Activated CD4-positive, alpha-beta T cell treated with anti-CD3 and anti-CD28 coated beads for 36 hours (primary cell): ENCODE data around the gene CHST11. TPM values are rescaled to one million over a fixed set of nuclear protein-coding genes. Genes with fewer than 3 reads are reported as not detected.
A peak's percentile ranks its signal among the peaks of the same experiment; 100 is the strongest.

Experiments
- ATAC-seq: fragments of 200-7000 bp; cut with Tn5 transposase; one replicate; pipeline ENCODE4 v1.10.0; 2021; ENCODE audit warnings: mild to moderate bottlenecking, moderate library complexity
- CTCF ChIA-PET: fragments of 350-600 bp; sonication (Branson Sonifier 250); formaldehyde crosslinking; loops from one replicate; lab custom pipeline; 2021; ENCODE audit warnings: antibody characterized with exemption; lab: Charles Lee
- POLR2A ChIA-PET: fragments of 350-600 bp; sonication (Branson Sonifier 250); formaldehyde crosslinking; loops from one replicate; lab custom pipeline; 2021; ENCODE audit warnings: antibody characterized with exemption, inconsistent platforms; lab: Charles Lee
- DNase-seq: peaks from one replicate; pipeline ENCODE4 v3.0.0-alpha.2; 2020
- H3K27ac Mint-ChIP-seq: one replicate; pipeline ENCODE4 v1.8.0; 2021; ENCODE audit warnings: mixed read lengths
- H3K27me3 Mint-ChIP-seq: one replicate; pipeline ENCODE4 v1.8.0; 2021; ENCODE audit warnings: mixed read lengths
- H3K36me3 Mint-ChIP-seq: one replicate; pipeline ENCODE4 v1.8.0; 2021; ENCODE audit warnings: low read depth, mixed read lengths
- H3K4me1 Mint-ChIP-seq: one replicate; pipeline ENCODE4 v1.8.0; 2021; ENCODE audit warnings: mixed read lengths
- H3K4me3 Mint-ChIP-seq: one replicate; pipeline ENCODE4 v1.8.0; 2021; ENCODE audit warnings: mild to moderate bottlenecking, moderate library complexity, mixed read lengths
- H3K9me3 Mint-ChIP-seq: one replicate; pipeline ENCODE4 v1.8.0; 2021; ENCODE audit warnings: low read depth, mixed read lengths
- intact Hi-C, 2 experiments: fragments of 100-400 bp; cut with DNase I in 1 of 2; cut with micrococcal nuclease in 1 of 2; formaldehyde crosslinking; loops; one replicate each; pipeline versions ENCODE4 v1.14.2 to v1.15.1; 2022 to 2024; cut with DNase I, micrococcal nuclease
- total RNA-seq, 2 experiments: library from RNA; stranded (reverse); gene quantifications; one replicate each; pipeline ENCODE4 v1.2.3, GENCODE V29; 2021

The CHST11 gene
- total RNA-seq, 2 experiments from 2014 or later: 33.3 to 33.6 TPM

DNA sequence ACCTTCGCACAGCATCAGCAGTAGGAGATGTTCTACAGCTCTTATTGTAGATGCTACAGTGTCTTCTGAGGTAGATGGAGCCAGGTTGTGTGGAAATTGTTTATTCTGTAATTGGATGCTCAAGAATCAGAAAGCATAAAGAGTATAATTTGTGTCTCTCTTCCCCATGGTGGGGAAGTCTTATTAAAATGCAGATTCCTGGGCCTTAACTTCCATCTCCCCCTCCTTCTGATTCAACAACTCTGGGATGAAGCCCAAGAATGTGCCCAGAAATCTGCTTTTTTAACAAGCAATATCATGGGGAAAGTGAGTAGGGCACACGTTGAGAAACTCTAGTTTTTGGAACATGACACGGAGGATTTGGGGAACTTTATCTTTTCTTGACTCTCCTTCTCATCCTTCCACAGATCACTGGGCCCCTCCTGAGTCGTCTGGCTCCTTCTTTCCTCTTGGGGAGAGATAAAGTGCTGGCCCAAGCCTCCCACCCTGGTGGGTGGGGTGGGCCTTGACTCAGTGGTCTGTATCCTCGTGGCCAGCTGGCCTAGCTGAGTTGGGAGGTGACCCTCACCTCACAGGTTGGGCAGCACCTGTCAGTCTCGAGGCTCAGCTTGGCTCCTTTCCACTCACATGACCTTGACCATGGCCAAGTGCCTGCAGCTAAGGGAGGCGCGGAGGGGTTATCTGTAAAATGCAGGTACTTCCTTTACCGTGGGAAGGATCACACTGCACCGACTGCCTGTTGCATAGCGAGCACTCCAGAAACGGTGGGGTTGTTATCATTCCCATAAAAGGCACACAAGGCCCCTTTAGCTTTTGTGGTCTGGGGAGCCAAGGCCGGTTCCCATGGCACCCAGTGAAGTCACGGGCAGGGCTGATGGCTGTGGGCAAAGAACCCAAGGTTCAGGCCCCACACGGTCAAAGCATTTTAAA is 141.9 kb downstream of the CHST11 start:
- peaks cover 22% of the 10 kb centered on the region for H3K4me1 Mint-ChIP-seq
- intact Hi-C loops: no loop called here

DNA sequence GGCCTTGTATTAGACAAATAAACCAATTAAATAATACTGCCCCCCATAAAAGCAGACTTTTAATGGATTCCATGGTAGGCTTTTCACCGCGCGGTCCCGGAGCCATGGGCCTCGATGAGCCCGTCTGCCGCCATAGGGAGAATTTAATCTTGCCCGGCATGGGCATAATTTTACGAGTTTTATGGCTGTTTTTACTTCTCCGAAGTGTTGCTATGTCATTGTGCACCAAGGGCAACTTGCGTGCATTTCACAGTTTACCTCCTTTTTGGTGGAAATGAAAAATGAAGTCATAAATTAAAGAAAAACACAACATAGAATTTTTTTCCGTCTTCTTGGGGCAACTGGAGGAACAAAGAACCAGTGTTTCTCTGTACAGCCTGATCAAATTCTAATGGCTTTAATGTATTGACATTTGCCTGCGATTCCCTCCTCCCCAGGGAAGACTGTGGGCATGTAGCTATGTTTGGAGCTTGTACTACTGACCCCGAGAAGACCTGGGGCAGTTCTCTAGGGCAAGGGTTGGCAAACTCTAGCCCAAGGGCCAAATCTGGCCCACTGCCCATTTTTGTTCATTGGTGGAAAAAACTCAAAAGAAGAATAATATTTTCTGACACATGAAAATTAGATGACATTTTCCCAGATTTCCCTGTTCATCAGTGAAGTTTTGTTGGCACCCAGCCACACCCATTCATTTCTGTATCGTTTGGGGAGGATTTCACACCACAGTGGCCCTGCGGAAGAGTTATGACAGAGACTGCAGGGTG is 142.7 kb downstream of the CHST11 start:
- Mint-ChIP-seq H3K4me3 (no peak overlapping the region), H3K27ac (no peak overlapping the region), H3K4me1 (peaks cover 31% of the 10 kb centered on the region), H3K27me3 (no peaks in the 10 kb centered on the region), H3K9me3 (no peaks in the 10 kb centered on the region), H3K36me3 (peaks cover 5% of the 10 kb centered on the region)
- CTCF ChIA-PET: interaction anchor here (0.6 kb wide), 1 partner anchor 143 kb away, joined by 3 read pairs; the partner anchor contains the start of gene CHST11
- DNase-seq (no peak), ATAC-seq (no peak)
- POLR2A ChIA-PET: no interaction called here
- intact Hi-C loops: no loop called here

More for the DNA sequence above, 141.9 kb downstream of the CHST11 start:
- Mint-ChIP-seq H3K9me3 (no peaks in the 10 kb centered on the region), H3K27ac (no peak overlapping the region), H3K4me3 (no peak overlapping the region), H3K36me3 (peaks cover 2% of the 10 kb centered on the region), H3K27me3 (no peaks in the 10 kb centered on the region)
- DNase-seq (no peak), ATAC-seq (no peak)
- ChIA-PET POLR2A (no interaction called here), CTCF (interaction anchor here (0.6 to 0.8 kb wide), 2 partner anchors 367 to 472 kb away, joined by 3 read pairs; no protein-coding TSS in a partner anchor)

DNA sequence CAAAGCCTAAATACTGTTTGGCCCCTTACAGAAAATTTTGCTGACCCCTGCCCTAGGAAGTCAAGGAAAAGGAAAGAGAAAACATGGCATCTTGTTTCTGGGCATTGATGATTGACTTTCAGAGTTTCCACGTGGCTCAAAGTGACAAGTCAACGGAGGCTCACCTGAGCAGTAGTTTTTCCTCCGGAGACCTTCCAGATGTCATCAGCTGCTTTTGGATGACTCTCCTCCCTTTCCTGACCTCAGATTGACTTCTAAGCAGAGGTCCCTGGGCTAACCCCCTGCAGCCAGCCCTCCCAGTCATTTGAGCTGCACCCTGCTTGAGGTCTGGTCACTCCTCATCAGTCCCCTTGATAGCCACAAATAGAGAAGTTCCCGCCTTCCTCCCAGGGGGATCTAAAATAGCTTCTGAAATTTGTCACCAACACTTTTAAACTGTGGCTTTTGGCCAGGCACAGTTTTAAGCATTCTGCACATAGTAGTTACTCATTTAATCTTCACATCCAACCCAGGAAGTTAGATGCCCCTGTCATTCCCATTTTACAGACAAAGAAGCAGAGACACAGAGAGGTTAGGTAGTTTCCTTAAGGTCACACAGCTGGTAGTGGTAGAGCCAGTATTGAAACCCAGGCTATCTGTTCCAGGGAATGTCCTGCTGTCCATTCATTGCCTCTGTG is 143.4 kb downstream of the CHST11 start:
- H3K4me1 Mint-ChIP-seq: peaks cover 35% of the 10 kb centered on the region
- intact Hi-C loops: no loop called here

DNA sequence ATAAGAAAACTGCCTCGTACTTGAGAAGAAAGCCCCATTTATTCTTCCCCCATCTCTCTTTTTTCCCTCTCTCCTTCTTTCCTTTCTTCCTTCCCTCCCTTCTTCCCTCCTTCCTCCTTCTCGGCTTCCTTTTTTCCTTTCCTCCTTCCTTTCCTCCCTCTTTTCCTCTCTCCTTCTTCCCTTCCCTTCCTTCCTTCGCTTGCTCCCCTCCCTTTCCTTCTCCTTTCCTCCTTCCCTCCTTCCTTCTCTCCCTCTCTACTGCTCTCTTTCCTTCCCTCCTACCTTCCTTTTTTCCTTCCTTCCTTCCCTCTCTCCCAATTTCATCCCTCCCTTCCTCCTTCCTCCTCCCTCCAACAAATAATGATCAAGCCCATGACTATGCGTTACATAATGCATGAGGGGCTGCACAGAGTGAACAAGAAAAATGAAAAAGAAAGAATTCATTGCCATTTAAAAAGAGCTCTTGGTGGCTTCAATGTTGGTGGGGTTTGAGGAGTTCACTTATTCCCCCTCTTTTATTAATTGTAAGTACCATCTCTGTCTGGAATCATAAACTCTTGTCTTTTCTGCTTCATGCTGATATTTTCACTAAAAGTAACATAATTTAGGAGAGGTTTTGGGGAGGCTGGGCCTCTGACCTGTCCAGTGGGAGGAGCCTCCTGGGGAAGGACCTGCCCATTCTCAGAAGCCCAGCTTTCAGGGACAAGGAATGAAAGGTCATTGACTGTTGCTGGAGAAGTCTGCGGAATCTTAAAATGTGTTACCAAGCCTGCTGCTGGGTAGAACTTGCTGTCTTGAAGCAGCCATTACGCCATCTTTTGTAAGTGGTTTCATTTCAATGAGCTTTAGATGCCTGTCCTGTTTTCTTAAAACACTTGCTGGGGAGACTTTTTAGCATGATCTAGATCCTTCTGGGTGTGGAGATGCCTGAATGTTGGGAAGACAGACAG is 144.3 kb downstream of the CHST11 start:
- intact Hi-C loops: no loop called here
- Mint-ChIP-seq H3K4me3 (no peak overlapping the region), H3K36me3 (peaks cover 5% of the 10 kb centered on the region), H3K9me3 (no peaks in the 10 kb centered on the region), H3K27me3 (no peaks in the 10 kb centered on the region), H3K4me1 (peaks cover 33% of the 10 kb centered on the region), H3K27ac (no peak overlapping the region)
- CTCF ChIA-PET: interaction anchor here (0.8 kb wide), 1 partner anchor 24 kb away, joined by 3 read pairs; no protein-coding TSS in a partner anchor
- POLR2A ChIA-PET: no interaction called here
- DNase-seq (no peak), ATAC-seq (no peak)

More for the DNA sequence above, 143.4 kb downstream of the CHST11 start:
- Mint-ChIP-seq H3K27ac (no peak overlapping the region), H3K27me3 (no peaks in the 10 kb centered on the region), H3K9me3 (no peaks in the 10 kb centered on the region), H3K4me3 (no peak overlapping the region), H3K36me3 (peaks cover 5% of the 10 kb centered on the region)
- ATAC-seq (no peak), DNase-seq (no peak)
- CTCF ChIA-PET: interaction anchor here (0.6 to 0.8 kb wide), 2 partner anchors 25 to 143 kb away, joined by 3 read pairs; partner anchors contain the start of gene CHST11
- POLR2A ChIA-PET: no interaction called here

DNA sequence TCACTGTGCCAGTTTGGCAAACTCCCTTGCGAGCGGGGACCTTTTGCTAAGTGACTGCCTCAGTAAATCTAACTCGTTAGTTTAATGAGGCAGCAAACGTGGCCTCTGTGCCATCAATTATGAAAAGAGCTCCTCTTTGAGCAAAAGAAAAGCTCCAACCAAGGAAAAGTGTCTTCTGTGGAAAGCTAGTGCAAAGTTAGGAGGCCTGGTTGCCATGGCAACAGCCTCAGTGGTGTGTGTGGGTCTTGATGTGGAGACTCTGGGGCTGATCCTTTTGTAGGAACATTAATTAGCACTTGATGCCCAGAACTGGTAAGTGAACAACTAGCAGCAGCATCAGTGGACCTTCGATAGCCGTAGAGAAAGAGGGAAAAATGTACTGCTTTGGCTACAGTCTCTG is 145.7 kb downstream of the CHST11 start:
- Mint-ChIP-seq H3K9me3 (no peaks in the 10 kb centered on the region), H3K27ac (no peak overlapping the region), H3K4me1 (peaks cover 33% of the 10 kb centered on the region), H3K4me3 (no peak overlapping the region), H3K36me3 (peaks cover 5% of the 10 kb centered on the region), H3K27me3 (no peaks in the 10 kb centered on the region)
- ATAC-seq: no peak
- CTCF ChIA-PET: interaction anchor here (0.8 to 0.9 kb wide), 2 partner anchors 68 to 481 kb away, joined by 3 to 4 read pairs; no protein-coding TSS in a partner anchor
- no peak for DNase-seq
- POLR2A ChIA-PET: no interaction called here
- intact Hi-C loops: no loop called here

DNA sequence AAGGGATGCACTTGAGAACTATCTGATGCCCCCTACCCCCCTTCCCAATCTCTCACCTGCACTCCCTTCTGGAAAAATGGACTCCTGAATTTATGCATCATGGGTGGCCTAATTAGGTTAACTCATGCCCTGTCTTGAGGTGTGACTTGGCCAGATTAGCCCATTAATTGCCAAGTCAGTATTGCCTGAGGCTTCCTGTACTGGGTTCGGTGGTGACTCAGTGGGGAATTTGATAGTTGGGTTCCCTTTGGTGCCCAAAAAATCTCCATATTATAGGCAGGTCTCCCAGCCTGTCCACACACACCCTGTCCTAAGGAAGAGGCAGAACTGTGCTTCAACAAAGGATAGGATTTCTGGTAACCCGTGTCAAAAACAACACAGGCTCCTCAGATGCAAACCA is 146.1 kb downstream of the CHST11 start:
- H3K9me3 Mint-ChIP-seq: no peaks in the 10 kb centered on the region
- POLR2A ChIA-PET: no interaction called here
- H3K27ac Mint-ChIP-seq: no peak overlapping the region
- H3K4me3 Mint-ChIP-seq: no peak overlapping the region
- CTCF ChIA-PET: interaction anchor here (0.8 to 0.9 kb wide), 2 partner anchors 68 to 482 kb away, joined by 3 to 4 read pairs; no protein-coding TSS in a partner anchor
- intact Hi-C loops: no loop called here
- DNase-seq: no peak
- ATAC-seq: no peak
- peaks cover 33% of the 10 kb centered on the region for H3K4me1 Mint-ChIP-seq
- peaks cover 5% of the 10 kb centered on the region for H3K36me3 Mint-ChIP-seq
- H3K27me3 Mint-ChIP-seq: no peaks in the 10 kb centered on the region

DNA sequence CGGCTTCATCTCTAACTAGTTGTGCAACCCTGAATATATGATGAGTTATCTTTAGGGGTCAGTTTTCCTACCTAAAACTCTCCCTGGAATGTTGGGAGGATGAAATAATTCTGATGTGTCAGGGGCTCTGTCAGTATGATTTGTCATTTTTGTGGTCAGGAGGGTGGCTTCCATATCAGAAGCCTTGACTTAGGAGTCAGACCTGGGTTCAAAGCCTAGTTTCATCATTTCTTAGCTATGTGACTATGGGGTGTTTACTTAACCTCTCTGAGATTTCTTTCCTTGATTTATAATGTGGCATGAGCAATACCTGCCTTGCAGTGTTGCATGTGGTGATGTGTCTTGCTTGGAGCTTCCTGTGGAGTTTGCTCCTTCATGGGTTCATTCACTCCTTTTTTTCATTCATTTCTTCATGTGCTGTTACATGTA is 146.8 kb downstream of the CHST11 start:
- ATAC-seq (peak; percentile 18), DNase-seq (no peak)
- POLR2A ChIA-PET: interaction anchor here (1.1 kb wide), 1 partner anchor 109 kb away, joined by 5 read pairs; no protein-coding TSS in a partner anchor
- H3K27me3 Mint-ChIP-seq: no peaks in the 10 kb centered on the region
- H3K36me3 Mint-ChIP-seq: peaks cover 5% of the 10 kb centered on the region
- intact Hi-C loops: no loop called here
- CTCF ChIA-PET: interaction anchor here (0.7 to 1.8 kb wide), 5 partner anchors 11 to 450 kb away, joined by 3 to 7 read pairs (median 3); no protein-coding TSS in a partner anchor
- H3K9me3 Mint-ChIP-seq: no peaks in the 10 kb centered on the region
- peaks cover 33% of the 10 kb centered on the region for H3K4me1 Mint-ChIP-seq
- H3K4me3 Mint-ChIP-seq: no peak overlapping the region
- H3K27ac Mint-ChIP-seq: peak overlapping the region; percentile 78

DNA sequence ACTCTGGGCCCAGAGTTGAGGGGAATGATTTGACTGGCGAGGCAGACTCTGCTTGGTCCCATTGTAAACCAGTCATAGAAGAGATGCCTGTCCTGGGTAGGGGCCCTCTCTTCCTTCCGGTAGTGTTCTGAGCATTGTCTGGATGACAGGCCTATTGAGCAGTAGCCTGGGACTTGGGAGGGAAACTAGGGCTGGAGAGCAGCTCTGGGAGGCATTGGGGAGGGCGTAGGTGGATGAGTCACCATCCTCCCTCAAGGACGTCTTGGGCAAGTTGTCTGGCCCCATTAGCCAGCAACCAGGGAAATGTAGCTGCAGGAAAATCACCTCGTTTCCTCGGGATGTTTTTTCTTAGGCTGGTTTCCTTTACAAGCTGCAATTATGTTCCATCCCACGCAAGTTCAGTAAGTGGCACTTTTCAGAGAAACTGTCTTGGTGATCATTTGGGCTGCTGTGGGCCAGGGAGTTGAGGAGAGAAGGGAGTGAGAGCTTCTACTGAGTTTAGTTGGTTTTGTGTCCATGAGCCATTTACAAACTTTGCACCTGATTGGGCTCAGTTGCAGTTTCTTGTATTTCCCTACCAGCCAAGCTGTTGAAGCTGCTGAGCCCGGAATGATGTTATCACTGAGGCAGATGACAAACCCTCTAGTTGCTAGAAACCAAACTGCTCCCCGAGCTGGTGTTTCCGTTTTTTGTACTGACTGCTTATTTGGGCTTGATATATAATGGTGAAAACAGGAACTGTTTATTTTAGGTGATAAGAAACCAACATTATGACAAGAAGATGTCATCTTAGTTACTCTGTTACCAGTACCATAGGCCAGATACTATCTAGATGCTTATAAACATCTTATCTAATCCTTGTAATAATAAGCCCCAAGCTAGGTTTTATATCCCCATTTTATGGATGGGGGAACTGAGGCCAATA is 147.6 kb downstream of the CHST11 start:
- ChIA-PET POLR2A (interaction anchor here (1.1 kb wide), 1 partner anchor 109 kb away, joined by 5 read pairs; no protein-coding TSS in a partner anchor), CTCF (interaction anchor here (0.7 to 1.8 kb wide), 7 partner anchors 10 to 449 kb away, joined by 3 to 7 read pairs (median 4); no protein-coding TSS in a partner anchor)
- peak; percentile 75 for DNase-seq
- ATAC-seq: peak; percentile 89
- peaks cover 5% of the 10 kb centered on the region for H3K36me3 Mint-ChIP-seq
- H3K9me3 Mint-ChIP-seq: no peaks in the 10 kb centered on the region
- peak overlapping the region; percentile 78 for H3K27ac Mint-ChIP-seq
- intact Hi-C loops: loop anchor here in 1 of 2 experiments (1.0 kb wide), 1 partner anchor 147 kb away; no protein-coding TSS in a partner anchor
- H3K4me1 Mint-ChIP-seq: peaks cover 33% of the 10 kb centered on the region
- H3K27me3 Mint-ChIP-seq: no peaks in the 10 kb centered on the region
- no peak overlapping the region for H3K4me3 Mint-ChIP-seq

DNA sequence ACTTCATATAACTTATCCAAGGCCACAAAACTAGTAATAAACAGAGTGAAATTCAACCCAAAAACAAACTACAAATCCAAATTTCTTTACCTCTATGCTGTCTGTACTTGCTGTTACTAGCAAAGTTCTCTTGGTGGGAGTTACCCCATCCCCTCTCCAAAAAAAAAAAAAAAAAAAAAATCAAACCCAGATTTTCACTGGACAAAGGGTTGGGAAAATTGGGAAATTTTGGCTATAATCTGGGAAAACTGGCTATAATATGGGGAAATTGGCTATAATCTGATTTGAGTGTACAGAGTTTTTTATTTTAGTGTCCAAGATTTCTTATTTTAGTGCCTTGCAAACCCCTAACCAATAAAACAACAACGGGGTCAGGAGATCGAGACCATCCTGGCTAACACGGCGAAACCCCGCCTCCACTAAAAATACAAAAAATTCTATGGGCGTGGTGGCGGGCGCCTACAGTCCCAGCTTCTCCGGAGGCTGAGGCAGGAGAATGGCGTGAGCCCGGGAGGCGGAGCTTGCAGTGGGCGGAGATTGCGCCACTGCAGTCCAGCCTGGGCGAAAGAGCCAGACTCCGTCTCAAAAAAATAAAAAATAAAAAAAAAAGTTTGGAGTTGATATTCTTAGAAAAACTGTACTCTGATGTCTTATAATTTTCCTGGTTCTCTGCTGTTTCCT is 148.4 kb downstream of the CHST11 start:
- intact Hi-C loops: loop anchor here in 1 of 2 experiments (1.0 kb wide), 1 partner anchor 148 kb away; no protein-coding TSS in a partner anchor

More for the DNA sequence above, 148.4 kb downstream of the CHST11 start:
- ChIA-PET CTCF (interaction anchor here (0.7 to 1.8 kb wide), 4 partner anchors 25 to 224 kb away, joined by 3 to 7 read pairs (median 4); no protein-coding TSS in a partner anchor), POLR2A (no interaction called here)
- ATAC-seq (no peak), DNase-seq (no peak)
- Mint-ChIP-seq H3K4me1 (peaks cover 33% of the 10 kb centered on the region), H3K36me3 (peaks cover 5% of the 10 kb centered on the region), H3K9me3 (no peaks in the 10 kb centered on the region), H3K4me3 (no peak overlapping the region), H3K27me3 (no peaks in the 10 kb centered on the region), H3K27ac (no peak overlapping the region)
